Activated naive CD4-positive, alpha-beta T cell treated with anti-CD3 and anti-CD28 coated beads, Interleukin-2, amount 50 U/mL, for 24 hours (primary cell): Measurements from ENCODE around the gene HCLS1.
"Not testable (repeated sequence)": the region's sequence is repeated elsewhere in the genome, so short reads cannot be mapped to it uniquely, and the experiment has no call there.

Source experiments
- H3K27ac Mint-ChIP-seq: one replicate; pipeline ENCODE4 v1.8.0; 2021; ENCODE audit warnings: mild to moderate bottlenecking, mixed read lengths
- H3K27me3 Mint-ChIP-seq: one replicate; pipeline ENCODE4 v1.8.0; 2021; ENCODE audit warnings: mixed read lengths
- H3K36me3 Mint-ChIP-seq: one replicate; pipeline ENCODE4 v1.8.0; 2021; ENCODE audit warnings: mixed read lengths
- H3K4me1 Mint-ChIP-seq: one replicate; pipeline ENCODE4 v1.8.0; 2021; ENCODE audit warnings: mixed read lengths
- H3K4me3 Mint-ChIP-seq: one replicate; pipeline ENCODE4 v1.8.0; 2021; ENCODE audit warnings: mild to moderate bottlenecking, mixed read lengths
- H3K9me3 Mint-ChIP-seq: one replicate; pipeline ENCODE4 v1.8.0; 2021; ENCODE audit warnings: mixed read lengths

HCLS1 gene

GRCh38 chr3:121630355-121630754 lies 30.3 kb downstream of the HCLS1 start:
- Mint-ChIP-seq H3K36me3 (peaks cover 32% of the 10 kb centered on the region), H3K27me3 (no peaks in the 10 kb centered on the region), H3K4me3 (no peak overlapping the region), H3K27ac (peak overlapping the region; percentile 71), H3K4me1 (no peaks in the 10 kb centered on the region), H3K9me3 (no peaks in the 10 kb centered on the region)

- H3K4me1 Mint-ChIP-seq, result no peaks in the 10 kb centered on the region
- peak overlapping the region; percentile 32 for H3K27ac Mint-ChIP-seq
- H3K27me3 Mint-ChIP-seq, result no peaks in the 10 kb centered on the region
- H3K9me3 Mint-ChIP-seq, result no peaks in the 10 kb centered on the region
- no peak overlapping the region for H3K4me3 Mint-ChIP-seq
- peaks cover 28% of the 10 kb centered on the region for H3K36me3 Mint-ChIP-seq
Measured at GRCh38 chr3:121629601-121630000, 31.1 kb downstream of the HCLS1 start.

DNA sequence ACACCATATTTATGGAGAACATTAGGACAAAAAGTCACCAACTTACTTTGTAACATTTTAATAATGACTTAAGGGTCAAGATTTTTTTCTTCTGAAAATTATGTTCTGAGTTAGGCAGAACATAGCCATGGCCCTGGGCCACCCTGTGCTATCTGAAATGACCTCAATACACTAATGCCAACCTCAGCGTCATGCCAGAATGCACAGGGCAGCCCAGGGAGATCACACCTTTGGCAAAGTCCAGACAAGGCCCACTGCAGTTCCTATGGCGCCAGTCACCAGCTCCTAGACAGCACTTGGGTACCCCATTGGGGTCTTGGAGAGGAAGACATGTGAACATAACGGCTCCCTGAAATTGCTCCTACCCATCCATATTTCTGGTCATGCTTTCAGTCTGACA lies 33.1 kb downstream of the HCLS1 start:
- H3K4me1 Mint-ChIP-seq, result no peaks in the 10 kb centered on the region
- H3K36me3 Mint-ChIP-seq, result peaks cover 19% of the 10 kb centered on the region
- no peaks in the 10 kb centered on the region for H3K9me3 Mint-ChIP-seq
- no peak overlapping the region for H3K27ac Mint-ChIP-seq
- no peaks in the 10 kb centered on the region for H3K27me3 Mint-ChIP-seq
- H3K4me3 Mint-ChIP-seq, result no peak overlapping the region

- H3K4me1 Mint-ChIP-seq, result no peaks in the 10 kb centered on the region
- H3K27ac Mint-ChIP-seq, result no peak overlapping the region
- peaks cover 18% of the 10 kb centered on the region for H3K36me3 Mint-ChIP-seq
- no peak overlapping the region for H3K4me3 Mint-ChIP-seq
- no peaks in the 10 kb centered on the region for H3K9me3 Mint-ChIP-seq
- no peaks in the 10 kb centered on the region for H3K27me3 Mint-ChIP-seq
Measured at GRCh38 chr3:121627211-121627610, 33.5 kb downstream of the HCLS1 start.

DNA sequence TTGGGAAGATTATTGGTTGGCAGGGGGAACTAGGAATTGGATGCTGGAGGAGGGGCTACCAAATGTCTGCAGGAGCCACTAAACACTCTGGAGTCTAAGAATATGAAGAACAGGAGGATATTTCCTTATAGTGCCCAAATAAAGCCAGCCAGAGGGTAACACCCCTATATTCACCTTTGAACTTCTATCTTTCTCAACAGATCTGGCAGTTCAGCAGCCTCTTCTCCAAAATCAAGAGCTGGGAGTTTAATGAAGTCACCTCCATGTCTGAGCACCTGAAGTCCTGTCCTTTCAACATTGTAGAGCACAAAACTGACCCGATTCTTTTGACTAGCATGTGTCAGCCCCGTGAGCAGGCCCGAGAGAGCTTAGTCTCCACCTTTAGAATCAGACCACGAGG lies 34.2 kb downstream of the HCLS1 start:
- no peaks in the 10 kb centered on the region for H3K9me3 Mint-ChIP-seq
- H3K27ac Mint-ChIP-seq, result no peak overlapping the region
- no peak overlapping the region for H3K4me3 Mint-ChIP-seq
- peaks cover 13% of the 10 kb centered on the region for H3K36me3 Mint-ChIP-seq
- no peaks in the 10 kb centered on the region for H3K4me1 Mint-ChIP-seq
- no peaks in the 10 kb centered on the region for H3K27me3 Mint-ChIP-seq

- Mint-ChIP-seq H3K9me3 (no peaks in the 10 kb centered on the region), H3K27ac (no peak overlapping the region), H3K4me3 (no peak overlapping the region), H3K4me1 (no peaks in the 10 kb centered on the region), H3K36me3 (peaks cover 6% of the 10 kb centered on the region), H3K27me3 (no peaks in the 10 kb centered on the region)
Measured at GRCh38 chr3:121624147-121624899, 36.4 kb downstream of the HCLS1 start.

- Mint-ChIP-seq H3K4me3 (no peak overlapping the region), H3K9me3 (no peaks in the 10 kb centered on the region), H3K27ac (no peak overlapping the region), H3K27me3 (no peaks in the 10 kb centered on the region), H3K4me1 (no peaks in the 10 kb centered on the region), H3K36me3 (no peaks in the 10 kb centered on the region)
Measured at GRCh38 chr3:121621491-121621890, 39.2 kb downstream of the HCLS1 start.

DNA sequence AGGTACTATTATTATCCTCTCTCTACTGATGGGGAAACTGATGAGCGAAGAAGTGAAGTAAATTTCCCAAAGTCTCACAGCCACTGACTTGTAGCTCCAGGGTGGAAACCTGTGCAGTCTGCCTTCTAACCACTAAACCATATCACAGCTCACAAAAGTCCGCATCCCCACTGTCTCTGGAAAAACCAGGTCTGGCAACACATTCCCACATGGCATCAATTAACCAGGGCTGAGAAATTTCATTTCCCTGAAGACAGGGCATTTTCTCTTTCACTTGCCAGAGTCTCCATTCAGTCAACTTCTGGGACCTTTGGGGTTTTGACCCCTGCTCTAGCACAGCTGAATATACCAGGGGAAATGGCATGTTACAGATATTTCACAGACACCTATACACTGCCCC lies 41.0 kb downstream of the HCLS1 start:
- Mint-ChIP-seq H3K4me3 (no peak overlapping the region), H3K4me1 (no peaks in the 10 kb centered on the region), H3K9me3 (no peaks in the 10 kb centered on the region), H3K27me3 (no peaks in the 10 kb centered on the region), H3K36me3 (no peaks in the 10 kb centered on the region), H3K27ac (no peak overlapping the region)

DNA sequence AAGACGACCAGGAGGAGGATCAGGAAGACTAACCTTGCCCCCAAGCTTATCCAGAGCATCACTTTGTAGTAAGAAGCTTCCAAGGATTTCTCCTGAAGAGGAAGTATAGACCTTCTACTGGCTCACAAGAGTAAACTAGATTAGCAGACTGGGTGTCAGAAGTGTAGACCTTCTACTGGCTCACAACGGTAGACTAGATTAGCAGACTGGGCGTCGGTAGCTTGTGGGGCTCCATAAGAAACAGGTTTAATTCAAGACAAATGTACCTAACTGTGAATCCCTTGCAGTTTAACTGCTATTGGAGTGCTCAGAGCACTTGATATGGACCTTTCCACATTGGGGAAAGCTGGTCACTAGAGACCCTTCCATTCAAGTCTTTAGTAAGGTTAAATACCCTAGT lies 54.6 kb downstream of the HCLS1 start:
- no peak overlapping the region for H3K4me3 Mint-ChIP-seq
- H3K27ac Mint-ChIP-seq, result no peak overlapping the region
- H3K27me3 Mint-ChIP-seq, result no peaks in the 10 kb centered on the region
- H3K9me3 Mint-ChIP-seq, result no peaks in the 10 kb centered on the region
- no peaks in the 10 kb centered on the region for H3K4me1 Mint-ChIP-seq
- no peaks in the 10 kb centered on the region for H3K36me3 Mint-ChIP-seq

GRCh38 chr3:121604759-121605158 lies 55.9 kb downstream of the HCLS1 start:
- no peaks in the 10 kb centered on the region for H3K9me3 Mint-ChIP-seq
- no peak overlapping the region for H3K4me3 Mint-ChIP-seq
- H3K27ac Mint-ChIP-seq, result no peak overlapping the region
- no peaks in the 10 kb centered on the region for H3K4me1 Mint-ChIP-seq
- no peaks in the 10 kb centered on the region for H3K36me3 Mint-ChIP-seq
- no peaks in the 10 kb centered on the region for H3K27me3 Mint-ChIP-seq

- Mint-ChIP-seq H3K4me3 (no peak overlapping the region), H3K9me3 (no peaks in the 10 kb centered on the region), H3K4me1 (no peaks in the 10 kb centered on the region), H3K36me3 (no peaks in the 10 kb centered on the region), H3K27me3 (no peaks in the 10 kb centered on the region), H3K27ac (no peak overlapping the region)
Measured at GRCh38 chr3:121601212-121601812, 59.4 kb downstream of the HCLS1 start.

DNA sequence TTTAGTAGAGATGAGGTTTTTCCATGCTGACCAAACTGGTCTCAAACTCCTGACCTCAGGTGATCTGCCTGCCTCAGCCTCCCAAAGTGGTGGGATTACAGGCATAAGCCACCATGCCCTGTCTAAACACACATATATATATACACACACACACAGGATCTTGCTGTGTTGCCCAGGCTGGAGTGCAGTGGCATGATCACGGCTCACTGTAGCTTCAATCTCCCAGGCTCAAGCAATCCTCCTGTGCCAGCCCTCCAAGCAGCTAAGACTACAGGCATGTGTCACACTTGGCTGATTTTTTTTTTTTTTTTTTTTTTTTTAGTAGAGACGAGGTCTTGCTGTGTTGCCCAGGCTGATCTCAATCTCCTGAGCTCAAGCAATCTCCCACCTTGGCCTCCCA lies 60.8 kb downstream of the HCLS1 start:
- H3K9me3 Mint-ChIP-seq, H3K4me3 Mint-ChIP-seq, H3K36me3 Mint-ChIP-seq, H3K27ac Mint-ChIP-seq, H3K27me3 Mint-ChIP-seq, H3K4me1 Mint-ChIP-seq: not testable (repeated sequence)

- no peaks in the 10 kb centered on the region for H3K4me1 Mint-ChIP-seq
- H3K9me3 Mint-ChIP-seq, result no peaks in the 10 kb centered on the region
- no peak overlapping the region for H3K4me3 Mint-ChIP-seq
- no peaks in the 10 kb centered on the region for H3K36me3 Mint-ChIP-seq
- no peaks in the 10 kb centered on the region for H3K27me3 Mint-ChIP-seq
- no peak overlapping the region for H3K27ac Mint-ChIP-seq
Measured at GRCh38 chr3:121598564-121598963, 62.1 kb downstream of the HCLS1 start.

DNA sequence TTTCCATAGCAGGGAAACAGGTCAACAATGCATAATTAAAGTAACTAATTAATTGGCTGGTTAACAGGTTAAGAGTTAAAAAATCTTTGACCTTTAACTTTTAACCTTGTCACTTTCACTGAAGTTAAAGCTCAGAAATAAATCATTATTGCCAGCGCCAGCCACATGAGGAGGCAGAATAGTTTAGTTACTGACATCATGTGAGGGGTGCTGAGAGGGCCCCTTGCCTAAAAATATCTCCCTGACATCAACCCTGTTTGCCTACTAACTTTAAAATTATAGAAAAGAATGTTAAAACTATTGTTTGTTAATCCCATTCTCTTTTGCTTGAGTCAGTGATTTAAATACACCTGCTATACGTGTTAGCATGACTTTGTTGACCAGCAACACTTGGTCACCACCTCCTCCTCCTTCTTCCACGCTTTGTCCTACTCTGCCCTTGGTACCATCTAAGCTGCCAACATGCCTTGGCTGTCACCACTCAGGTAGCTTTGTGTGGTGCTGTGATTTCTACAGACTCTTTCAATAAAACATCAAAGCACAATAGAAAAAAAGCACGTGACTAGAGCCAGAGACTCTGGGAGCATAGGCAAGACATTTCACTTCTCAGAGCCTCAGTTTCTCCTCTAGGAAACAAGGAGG lies 64.8 kb downstream of the HCLS1 start:
- H3K4me1 Mint-ChIP-seq, result no peaks in the 10 kb centered on the region
- H3K9me3 Mint-ChIP-seq, result no peaks in the 10 kb centered on the region
- no peaks in the 10 kb centered on the region for H3K27me3 Mint-ChIP-seq
- no peaks in the 10 kb centered on the region for H3K36me3 Mint-ChIP-seq
- H3K4me3 Mint-ChIP-seq, result no peak overlapping the region
- no peak overlapping the region for H3K27ac Mint-ChIP-seq

- no peaks in the 10 kb centered on the region for H3K36me3 Mint-ChIP-seq
- H3K27ac Mint-ChIP-seq, result no peak overlapping the region
- H3K9me3 Mint-ChIP-seq, result no peaks in the 10 kb centered on the region
- H3K4me1 Mint-ChIP-seq, result no peaks in the 10 kb centered on the region
- no peaks in the 10 kb centered on the region for H3K27me3 Mint-ChIP-seq
- H3K4me3 Mint-ChIP-seq, result no peak overlapping the region
Measured at GRCh38 chr3:121594850-121595249, 65.9 kb downstream of the HCLS1 start.

GRCh38 chr3:121593806-121594205 lies 66.9 kb downstream of the HCLS1 start:
- H3K27me3 Mint-ChIP-seq, H3K36me3 Mint-ChIP-seq, H3K4me3 Mint-ChIP-seq, H3K9me3 Mint-ChIP-seq, H3K27ac Mint-ChIP-seq, H3K4me1 Mint-ChIP-seq: not testable (repeated sequence)
